Measurements from ENCODE around the gene C1orf146.

- TF ChIP-seq CEBPB (IDR thresholded peaks at IDR 0.05) (no peak), USF1 (IDR thresholded peaks at IDR 0.05) (no peak), NFIC (IDR thresholded peaks at IDR 0.05) (no peak), CREB1 (IDR thresholded peaks at IDR 0.05; ENCODE audit: low read depth) (no peak)
Measured at GRCh38 chr1:92186081-92186480, 31.6 kb upstream of the C1orf146 start.

Data from Ishikawa (cell line).